Tibial artery (tissue), 4 donors: ENCODE results near the gene MLLT1.
A peak's percentile ranks its signal among the peaks of the same experiment; 100 is the strongest.

Source experiments
- DNase-seq, 2 donors: peaks; one replicate each; pipeline ENCODE4 v3.0.0-alpha.2; 2019
- H3K27ac ChIP-seq, 2 donors: fragments of 200-600 bp; sonication (generic) in 1 of 2; 1 replicate in 1 of 2; 2 replicates in 1 of 2; pipeline ENCODE4 v1.5.1; 2018 to 2019; ENCODE audit warnings: mild to moderate bottlenecking in 1 of 2
- H3K27me3 ChIP-seq, 2 donors: fragments of 200-600 bp; sonication (generic) in 1 of 2; one replicate each; pipeline versions ENCODE4 v1.5.1 to v1.6.0; 2016 to 2019
- H3K36me3 ChIP-seq, 3 donors: fragments of 200-600 bp; sonication (generic) in 2 of 3; one replicate each; pipeline ENCODE4 v1.5.1; 2016 to 2019; ENCODE audit warnings: mild to moderate bottlenecking in 2 of 3
- H3K4me1 ChIP-seq, 4 donors: fragments of 200-600 bp; sonication (generic) in 2 of 4; 1 replicate in 3 of 4; 2 replicates in 1 of 4; pipeline ENCODE4 v1.5.1; 2016 to 2019
- H3K4me3 ChIP-seq, 2 donors: fragments of 200-600 bp; sonication (generic) in 1 of 2; 1 replicate in 1 of 2; 2 replicates in 1 of 2; pipeline ENCODE4 v1.5.1; 2018 to 2019; ENCODE audit warnings: mild to moderate bottlenecking in 2 of 2
- H3K9me3 ChIP-seq, 3 donors: fragments of 200-600 bp; sonication (generic) in 1 of 3; one replicate each; pipeline ENCODE4 v1.5.1; 2016 to 2019
- CTCF ChIP-seq, 2 experiments: fragments of 200-600 bp in 1 of 2; fragments of 450-650 bp in 1 of 2; IDR thresholded peaks; one replicate each; pipeline ENCODE4 v1.5.1; 2017 to 2019; ENCODE audit warnings: antibody characterized with exemption in 2 of 2, mild to moderate bottlenecking in 1 of 2, moderate library complexity in 1 of 2
- intact Hi-C: fragments of 100-400 bp; cut with DNase I; formaldehyde crosslinking; loops from one replicate; pipeline ENCODE4 v1.15.0; 2023; ENCODE audit warnings: low total_unique reads

Gene MLLT1

GRCh38 chr19:6221220-6221877 lies 58.4 kb downstream of the MLLT1 start:
- H3K36me3 ChIP-seq = peaks cover 6 to 86% (median 39%) of the 10 kb centered on the region in 3 donors
- intact Hi-C loops = no loop called here
- peaks cover 4 to 31% (median 14%) of the 10 kb centered on the region in 4 donors for H3K4me1 ChIP-seq
- TF ChIP-seq CTCF (IDR thresholded peaks at IDR 0.05) = no peak
- H3K9me3 ChIP-seq = no peaks in the 10 kb centered on the region
- H3K4me3 ChIP-seq = no peak overlapping the region
- no peak overlapping the region for H3K27ac ChIP-seq
- peak in 1 of 2 donors; percentile 65 for DNase-seq
- H3K27me3 ChIP-seq = no peaks in the 10 kb centered on the region

- H3K4me1 ChIP-seq = peaks cover 4 to 31% (median 14%) of the 10 kb centered on the region in 4 donors
- TF ChIP-seq CTCF (IDR thresholded peaks at IDR 0.05) = no peak
- H3K36me3 ChIP-seq = peaks cover 0 to 86% (median 36%) of the 10 kb centered on the region in 3 donors
- no peaks in the 10 kb centered on the region for H3K27me3 ChIP-seq
- H3K4me3 ChIP-seq = no peak overlapping the region
- no peaks in the 10 kb centered on the region for H3K9me3 ChIP-seq
- peak; percentile 77 to 86 for DNase-seq
- intact Hi-C loops = no loop called here
- H3K27ac ChIP-seq = peak overlapping the region in 1 of 2 donors; percentile 20
Measured at GRCh38 chr19:6220385-6221191, 59.2 kb downstream of the MLLT1 start.

GRCh38 chr19:6219586-6220290 lies 60.0 kb downstream of the MLLT1 start:
- Histone ChIP-seq H3K4me1 (peaks cover 4 to 31% (median 14%) of the 10 kb centered on the region in 4 donors), H3K27me3 (no peaks in the 10 kb centered on the region), H3K27ac (peak overlapping the region in 1 of 2 donors; percentile 20), H3K4me3 (no peak overlapping the region), H3K36me3 (peaks cover 6 to 86% (median 38%) of the 10 kb centered on the region in 3 donors), H3K9me3 (no peaks in the 10 kb centered on the region)
- intact Hi-C loops = loop anchor here (2.0 to 5.0 kb wide), 2 partner anchors 63 to 79 kb away; no protein-coding TSS in a partner anchor
- DNase-seq = no peak
- TF ChIP-seq CTCF (IDR thresholded peaks at IDR 0.05) = no peak

DNA sequence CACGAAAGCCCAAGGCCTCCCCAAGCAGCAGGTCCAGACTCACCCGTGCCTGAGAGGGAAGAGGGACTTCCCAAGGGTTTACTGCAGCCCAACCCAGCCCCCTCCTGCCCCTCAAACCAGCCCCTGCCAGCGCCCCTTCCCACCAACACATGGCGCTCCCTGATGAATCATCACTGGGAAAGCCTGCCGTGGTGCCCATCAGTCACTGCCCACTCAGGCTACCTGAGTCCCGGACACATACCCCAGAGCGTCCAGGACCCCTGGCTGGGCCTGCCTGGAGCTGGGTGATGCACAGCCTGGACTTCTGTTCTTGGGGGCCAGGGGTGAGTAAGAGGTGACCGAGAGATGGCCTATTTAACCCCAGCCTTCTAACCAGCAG lies 60.6 kb downstream of the MLLT1 start:
- Histone ChIP-seq H3K4me1 (peaks cover 4 to 31% (median 14%) of the 10 kb centered on the region in 4 donors), H3K36me3 (peaks cover 6 to 86% (median 38%) of the 10 kb centered on the region in 3 donors)
- intact Hi-C loops = loop anchor here (2.0 to 5.0 kb wide), 2 partner anchors 63 to 80 kb away; no protein-coding TSS in a partner anchor

More for the DNA sequence above, 60.6 kb downstream of the MLLT1 start:
- DNase-seq = peak in 1 of 2 donors; percentile 65
- H3K9me3 ChIP-seq = no peaks in the 10 kb centered on the region
- no peak overlapping the region for H3K4me3 ChIP-seq
- no peaks in the 10 kb centered on the region for H3K27me3 ChIP-seq
- no peak overlapping the region for H3K27ac ChIP-seq
- no peak for TF ChIP-seq CTCF (IDR thresholded peaks at IDR 0.05)
